HG03378 (cell line): Measurements from ENCODE around the gene KIF1B.
"Not testable (repeated sequence)": the region's sequence is repeated elsewhere in the genome, so short reads cannot be mapped to it uniquely, and the experiment has no call there.

Source experiments
- ATAC-seq: cut with Tn5 transposase; IDR thresholded peaks from one replicate; pipeline ENCODE4 v1.9.1; 2021; ENCODE audit warnings: mild to moderate bottlenecking, moderate library complexity; ENCODE audit not compliant: unreplicated experiment

Gene KIF1B

GRCh38 chr1:10419351-10419750, 209.0 kb downstream of the KIF1B start:
- no peak for ATAC-seq

DNA sequence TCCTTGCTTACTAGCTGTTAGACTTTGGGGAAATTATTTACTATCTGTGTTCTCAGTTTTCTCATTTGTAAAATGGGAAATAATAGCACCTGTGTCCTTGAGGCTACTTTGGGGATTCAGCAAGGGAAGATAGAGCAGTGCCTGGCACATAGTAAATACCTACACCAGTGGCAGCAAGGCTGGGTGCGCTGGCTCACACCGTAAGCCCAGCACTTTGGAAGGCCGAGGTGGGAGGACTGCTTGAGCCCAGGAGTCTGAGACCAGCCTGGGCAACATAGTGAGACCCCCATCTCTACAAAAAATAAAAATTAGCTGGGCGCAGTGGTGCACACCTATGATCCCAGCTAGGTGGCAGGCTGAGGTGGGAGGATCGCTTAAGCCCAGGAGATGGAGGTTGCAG, 211.3 kb downstream of the KIF1B start:
- no peak for ATAC-seq

DNA sequence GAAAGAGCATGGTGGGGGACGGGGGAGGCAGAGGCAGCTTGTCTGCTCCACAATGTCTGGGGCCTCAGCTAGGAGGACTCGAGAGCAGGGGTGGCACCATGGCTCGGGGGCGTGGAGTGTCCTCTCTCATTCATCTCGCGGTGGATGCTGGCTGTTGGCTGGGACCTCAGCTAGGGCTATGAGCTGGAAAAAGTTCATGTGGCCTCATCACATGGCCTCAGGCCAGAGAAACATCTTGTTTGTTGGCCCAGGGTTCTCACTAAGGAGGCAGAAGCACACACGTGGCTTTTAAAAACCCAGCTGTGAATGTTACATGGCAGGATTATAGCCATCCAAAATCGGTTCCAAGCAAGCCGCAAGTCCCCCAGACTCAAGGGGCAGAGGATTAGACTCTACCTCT, 213.7 kb downstream of the KIF1B start:
- ATAC-seq, result no peak

GRCh38 chr1:10424651-10425050, 214.3 kb downstream of the KIF1B start:
- no peak for ATAC-seq

DNA sequence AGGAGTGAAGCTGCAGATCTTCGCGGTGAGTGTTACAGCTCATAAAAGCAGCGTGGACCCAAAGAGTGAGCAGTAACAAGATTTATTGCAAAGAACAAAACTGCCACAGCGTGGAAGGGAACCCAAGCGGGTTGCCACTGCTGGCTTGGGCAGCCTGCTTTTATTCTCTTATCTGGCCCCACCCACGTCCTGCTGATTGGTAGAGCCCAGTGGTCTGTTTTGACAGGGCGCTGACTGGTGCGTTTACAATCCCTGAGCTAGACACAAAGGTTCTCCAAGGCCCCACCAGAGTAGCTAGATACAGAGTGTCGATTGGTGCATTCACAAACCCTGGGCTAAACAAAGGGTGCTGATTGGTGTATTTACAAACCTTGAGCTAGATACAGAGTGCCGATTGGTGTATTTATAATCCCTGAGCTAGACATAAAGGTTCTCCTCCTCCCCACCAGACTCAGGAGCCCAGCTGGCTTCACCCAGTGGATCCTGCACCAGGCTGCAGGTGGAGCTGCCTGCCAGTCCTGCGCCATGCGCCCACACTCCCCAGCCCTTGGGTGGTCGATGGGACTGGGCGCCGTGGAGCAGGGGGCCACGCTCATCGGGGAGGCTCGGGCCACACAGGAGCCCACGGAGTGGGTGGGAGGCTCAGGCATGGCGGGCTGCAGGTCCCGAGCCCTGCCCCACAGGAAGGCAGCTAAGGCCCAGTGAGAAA, 215.6 kb downstream of the KIF1B start:
- not testable (repeated sequence) for ATAC-seq

DNA sequence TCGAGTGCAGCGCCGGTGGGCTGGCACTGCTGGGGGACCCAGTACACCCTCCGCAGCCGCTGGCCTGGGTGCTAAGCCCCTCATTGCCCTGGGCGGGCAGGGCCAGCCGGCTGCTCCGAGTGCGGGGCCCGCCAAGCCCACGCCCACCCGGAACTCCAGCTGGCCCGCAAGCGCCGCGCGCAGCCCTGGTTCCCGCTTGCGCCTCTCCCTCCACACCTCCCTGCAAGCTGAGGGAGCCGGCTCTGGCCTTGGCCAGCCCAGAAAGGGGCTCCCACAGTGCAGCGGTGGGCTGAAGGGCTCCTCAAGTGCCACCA, 216.1 kb downstream of the KIF1B start:
- ATAC-seq, result not testable (repeated sequence)

- ATAC-seq, result no peak
These were observed 218.6 kb downstream of the KIF1B start for GRCh38 chr1:10428984-10429383.

GRCh38 chr1:10429868-10430215, 219.5 kb downstream of the KIF1B start:
- peak; percentile 29 for ATAC-seq

DNA sequence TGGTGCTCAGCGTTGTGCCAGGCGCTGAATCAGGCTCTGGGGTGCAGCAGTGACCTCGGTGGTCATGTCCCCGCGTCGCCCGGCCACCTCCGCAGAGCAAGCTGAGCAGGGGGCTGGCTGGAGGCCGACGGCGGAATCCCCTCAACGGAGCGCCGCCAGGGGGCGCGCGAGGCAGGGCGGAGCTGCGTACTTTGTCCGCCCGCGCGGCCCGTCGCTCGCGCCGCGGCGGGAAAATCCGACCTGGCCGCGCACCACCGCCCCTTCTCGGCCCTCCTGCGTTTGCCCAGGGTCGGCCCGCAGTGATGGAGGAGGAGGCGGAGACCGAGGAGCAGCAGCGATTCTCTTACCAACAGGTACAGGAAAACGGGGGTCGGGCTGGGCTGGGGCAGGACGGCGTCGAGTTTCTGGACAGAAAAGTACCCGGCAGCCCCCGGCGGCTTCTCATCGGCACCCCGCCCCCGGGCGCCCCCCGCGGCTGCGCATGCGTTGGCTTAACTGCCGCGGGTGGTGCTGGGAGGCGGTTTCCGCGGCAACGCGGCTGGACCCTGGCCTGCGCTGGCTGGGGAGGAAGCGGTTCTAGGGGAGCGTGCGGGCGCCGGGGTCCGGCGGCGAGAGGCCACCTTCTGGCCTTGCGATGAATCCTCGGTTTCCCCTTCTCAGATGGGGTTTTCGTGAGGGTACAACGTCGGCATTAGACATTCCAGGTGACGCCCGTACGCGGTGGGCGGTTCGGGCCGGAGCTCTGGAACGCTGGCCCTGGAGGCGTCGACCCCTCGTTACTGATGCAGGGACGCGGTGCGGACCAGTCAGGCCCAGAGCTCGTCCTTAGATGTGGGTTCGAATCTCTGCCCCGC, 220.1 kb downstream of the KIF1B start, which contains the start of gene CENPS:
CENPS (plus strand) TSS at position 218 of the 854 bp plus-strand sequence; CDS start at position 303, 85 bp downstream.
- peak; percentile 52 for ATAC-seq
